GM12872 (cell line): ENCODE results near the gene RMND5A.

Experiments used
- TF ChIP-seq, protein P1 (sequence below): IDR thresholded peaks from 3 replicates; pipeline ENCODE4 v1.5.1; 2011; ENCODE audit warnings: low read depth, mild to moderate bottlenecking, low read length, moderate library complexity; ENCODE audit not compliant: insufficient read depth

RMND5A gene

DNA sequence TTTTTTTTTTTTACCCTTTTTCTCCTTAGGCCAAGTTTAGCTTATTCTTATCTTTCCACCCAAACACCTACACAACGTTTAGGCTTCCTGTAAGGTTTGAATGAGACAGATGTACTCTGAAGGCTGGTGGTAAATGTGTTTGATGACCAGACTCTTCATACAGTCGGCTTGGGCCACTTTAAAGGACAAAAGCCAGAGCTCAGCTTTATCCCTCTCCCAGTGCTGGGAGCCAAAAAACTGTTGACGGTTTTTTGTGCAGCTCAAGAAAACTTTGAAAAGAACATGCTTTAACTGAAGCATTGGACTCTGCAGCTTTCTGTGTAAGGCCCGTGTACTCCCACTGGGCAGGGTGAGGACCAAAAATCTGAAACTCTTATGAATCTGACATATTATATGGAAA lies 55.2 kb downstream of the RMND5A start:
- TF ChIP-seq, protein P1, sequence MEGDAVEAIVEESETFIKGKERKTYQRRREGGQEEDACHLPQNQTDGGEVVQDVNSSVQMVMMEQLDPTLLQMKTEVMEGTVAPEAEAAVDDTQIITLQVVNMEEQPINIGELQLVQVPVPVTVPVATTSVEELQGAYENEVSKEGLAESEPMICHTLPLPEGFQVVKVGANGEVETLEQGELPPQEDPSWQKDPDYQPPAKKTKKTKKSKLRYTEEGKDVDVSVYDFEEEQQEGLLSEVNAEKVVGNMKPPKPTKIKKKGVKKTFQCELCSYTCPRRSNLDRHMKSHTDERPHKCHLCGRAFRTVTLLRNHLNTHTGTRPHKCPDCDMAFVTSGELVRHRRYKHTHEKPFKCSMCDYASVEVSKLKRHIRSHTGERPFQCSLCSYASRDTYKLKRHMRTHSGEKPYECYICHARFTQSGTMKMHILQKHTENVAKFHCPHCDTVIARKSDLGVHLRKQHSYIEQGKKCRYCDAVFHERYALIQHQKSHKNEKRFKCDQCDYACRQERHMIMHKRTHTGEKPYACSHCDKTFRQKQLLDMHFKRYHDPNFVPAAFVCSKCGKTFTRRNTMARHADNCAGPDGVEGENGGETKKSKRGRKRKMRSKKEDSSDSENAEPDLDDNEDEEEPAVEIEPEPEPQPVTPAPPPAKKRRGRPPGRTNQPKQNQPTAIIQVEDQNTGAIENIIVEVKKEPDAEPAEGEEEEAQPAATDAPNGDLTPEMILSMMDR, result no peak

DNA sequence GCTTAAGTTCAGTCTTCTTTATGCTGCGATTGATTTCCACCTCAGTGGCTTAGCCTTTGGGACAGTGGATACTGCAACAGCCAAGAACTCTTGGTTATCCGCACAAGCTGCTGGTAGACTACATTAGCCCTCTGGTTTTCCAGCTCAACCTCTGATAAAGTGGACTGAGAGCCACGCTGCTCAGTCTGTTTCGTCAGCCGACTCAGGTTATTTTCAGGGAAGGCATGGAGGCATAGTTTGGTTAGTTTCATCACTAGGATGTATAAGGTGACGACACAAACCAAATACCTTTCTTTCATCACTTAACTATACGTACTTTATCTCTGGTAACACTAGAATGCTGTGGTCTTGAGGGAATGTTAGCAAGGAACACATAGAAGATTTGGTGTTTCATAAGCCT lies 56.4 kb downstream of the RMND5A start:
- TF ChIP-seq, protein P1, result no peak

DNA sequence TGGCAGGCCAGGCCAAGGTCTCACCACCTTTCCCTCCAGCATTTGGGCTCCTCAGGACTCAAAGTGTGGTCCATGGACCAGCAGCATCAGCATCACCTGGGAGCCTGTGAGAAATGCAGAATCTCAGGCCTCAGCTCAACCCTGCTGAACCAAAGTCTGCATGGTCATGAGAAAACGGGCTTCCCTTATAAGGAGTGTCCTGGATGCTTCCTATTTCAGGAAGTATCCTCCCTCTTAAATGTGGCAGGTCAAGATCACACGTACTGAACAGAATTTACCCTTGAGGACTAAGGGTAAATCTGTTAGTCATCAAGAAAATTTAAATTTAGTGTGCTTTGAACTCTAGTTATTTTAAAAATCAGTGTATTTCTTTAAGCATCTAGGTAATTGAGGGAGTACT lies 58.9 kb downstream of the RMND5A start:
- TF ChIP-seq, protein P1, result no peak

DNA sequence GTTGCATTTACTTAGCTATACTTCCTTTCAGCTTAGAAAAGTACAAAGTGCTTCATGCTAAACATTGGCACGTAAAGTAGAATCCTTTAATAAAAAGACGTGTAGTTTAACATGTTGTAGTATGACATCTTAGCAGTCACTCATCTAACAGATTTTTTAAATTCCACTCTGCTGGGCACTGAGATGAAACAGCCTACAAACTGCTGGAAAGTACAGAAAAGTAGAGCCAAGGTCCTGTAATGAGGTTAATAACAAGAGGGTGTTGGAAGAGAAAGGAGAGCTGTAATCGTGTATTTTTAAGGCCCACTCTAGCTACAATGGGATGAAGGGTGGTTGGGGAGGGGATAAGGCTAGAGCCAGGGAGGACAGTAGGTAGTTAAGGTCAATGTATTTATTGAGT lies 59.9 kb downstream of the RMND5A start:
- TF ChIP-seq, protein P1, result no peak

DNA sequence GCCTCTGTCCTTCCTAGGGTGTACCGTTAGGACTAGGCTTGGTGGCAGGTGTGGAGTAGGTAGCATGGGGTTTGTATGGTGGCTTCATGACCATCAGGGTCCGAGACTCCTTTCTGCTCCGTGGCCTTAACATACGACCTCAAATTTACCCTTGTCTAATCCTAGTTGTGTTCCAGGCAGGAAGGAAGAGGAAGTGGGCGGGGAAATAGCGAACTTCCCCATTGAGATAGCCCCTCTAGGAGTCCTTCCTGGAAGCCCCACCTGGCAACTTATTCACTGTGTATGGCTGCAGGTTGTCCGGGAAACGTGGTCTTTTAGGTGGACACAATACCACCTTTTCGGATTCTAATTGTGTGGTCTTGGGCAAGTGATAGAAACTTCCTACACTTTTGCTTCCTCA lies 61.3 kb downstream of the RMND5A start:
- TF ChIP-seq, protein P1, result no peak

DNA sequence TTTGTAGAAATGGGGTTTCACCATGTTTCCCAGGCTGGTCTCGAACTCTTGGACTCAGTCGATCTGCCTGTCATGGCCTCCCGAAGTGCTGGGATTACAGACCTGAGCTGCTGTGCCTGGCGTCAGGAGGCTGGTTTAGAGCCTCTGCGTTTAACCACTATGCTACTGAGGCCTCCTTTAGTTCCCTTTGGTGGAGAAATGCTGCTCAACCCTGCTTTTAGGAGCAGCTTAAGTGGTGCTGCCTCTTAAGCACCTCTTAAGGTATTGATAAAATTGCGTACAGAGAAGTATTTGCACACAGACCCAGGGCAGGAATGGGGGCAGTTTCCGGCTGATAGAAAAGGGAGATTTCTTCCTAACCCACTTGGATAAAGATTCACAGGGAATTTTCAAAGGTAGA lies 62.7 kb downstream of the RMND5A start:
- TF ChIP-seq, protein P1, result no peak

DNA sequence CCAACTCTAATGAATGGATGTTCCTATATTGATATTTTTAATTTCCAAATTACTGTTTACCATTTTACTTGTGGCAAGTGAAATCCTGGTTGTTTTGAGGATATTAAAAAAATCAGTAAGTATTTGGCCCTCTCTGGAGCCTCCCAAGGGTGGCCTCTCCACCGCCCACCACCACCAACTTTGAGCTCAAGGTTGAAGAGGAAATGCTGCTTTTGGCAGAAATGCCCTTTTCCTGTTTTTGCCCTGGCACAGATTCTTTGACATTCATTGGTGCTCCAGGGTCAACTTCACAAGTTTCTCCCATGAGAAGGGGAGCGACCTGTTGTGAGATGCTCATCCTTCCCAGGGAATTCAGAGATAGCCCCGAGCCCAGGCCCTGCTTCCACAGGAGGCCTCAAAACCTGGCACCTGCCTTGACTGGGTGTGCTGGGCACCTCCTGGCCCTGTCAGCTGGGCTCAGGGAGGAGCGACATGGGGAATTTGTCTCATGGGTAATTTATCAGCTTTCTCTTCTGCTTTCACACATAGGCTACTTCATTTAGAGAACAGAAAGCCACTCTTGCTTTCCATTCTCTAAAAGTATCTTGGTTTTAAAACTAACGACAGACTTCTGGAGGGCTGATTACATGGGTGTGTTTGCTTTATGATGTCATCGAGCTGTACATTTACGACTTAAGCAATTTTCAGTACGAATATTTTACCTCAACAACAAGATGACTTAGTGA lies 63.7 kb downstream of the RMND5A start:
- TF ChIP-seq, protein P1, result no peak
